CD4-positive, alpha-beta T cell treated with Interleukin-6 at 100 ng/mL for 8 hours (primary cell): ENCODE data around the gene PYGM.
"Not testable (repeated sequence)": the region's sequence is repeated elsewhere in the genome, so short reads cannot be mapped to it uniquely, and the experiment has no call there.

Experiments
- DNase-seq: peaks from one replicate; pipeline ENCODE4 v3.0.0-alpha.2; 2020; ENCODE audit warnings: mixed read lengths, low spot score

The PYGM gene

DNA sequence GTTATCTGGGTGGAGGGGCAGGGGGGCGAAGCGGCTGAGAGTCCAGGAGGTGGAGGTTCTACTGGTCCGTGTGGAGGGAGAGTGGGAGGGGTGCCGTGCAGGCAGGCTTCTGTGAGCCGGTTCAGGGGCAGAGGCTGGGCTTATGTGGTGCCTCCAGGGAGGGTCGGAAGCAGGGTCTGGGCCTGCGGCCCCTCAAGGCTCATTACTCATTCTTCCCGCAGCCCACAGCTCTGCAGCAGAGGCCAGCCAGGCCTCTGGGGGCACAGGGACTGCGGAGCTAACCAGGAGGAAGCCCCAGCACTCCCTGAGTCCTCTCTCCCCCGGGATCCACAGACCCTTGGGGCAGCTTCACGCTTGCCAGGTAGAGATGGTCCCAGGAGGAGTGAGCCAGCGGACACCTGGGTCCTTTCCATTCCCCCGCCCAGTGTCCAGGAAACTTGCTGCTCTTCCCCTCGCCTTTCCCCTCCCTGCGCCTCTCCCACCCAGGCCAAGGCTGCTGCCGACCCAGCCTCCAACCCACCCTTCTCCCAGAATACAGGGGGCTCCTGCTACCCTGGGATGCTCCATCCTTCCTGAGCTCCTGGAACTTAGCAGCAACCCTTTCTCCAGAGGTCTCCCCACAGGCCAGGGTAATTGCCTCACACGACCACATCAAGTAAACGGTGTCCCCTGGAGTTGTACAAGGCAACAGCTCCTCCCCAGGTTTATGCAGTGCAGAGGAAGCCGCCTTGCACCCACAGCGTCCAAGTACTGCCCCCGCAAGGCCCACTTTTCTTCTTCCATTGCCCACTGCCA, 43.1 kb downstream of the PYGM start:
- DNase-seq = no peak

DNA sequence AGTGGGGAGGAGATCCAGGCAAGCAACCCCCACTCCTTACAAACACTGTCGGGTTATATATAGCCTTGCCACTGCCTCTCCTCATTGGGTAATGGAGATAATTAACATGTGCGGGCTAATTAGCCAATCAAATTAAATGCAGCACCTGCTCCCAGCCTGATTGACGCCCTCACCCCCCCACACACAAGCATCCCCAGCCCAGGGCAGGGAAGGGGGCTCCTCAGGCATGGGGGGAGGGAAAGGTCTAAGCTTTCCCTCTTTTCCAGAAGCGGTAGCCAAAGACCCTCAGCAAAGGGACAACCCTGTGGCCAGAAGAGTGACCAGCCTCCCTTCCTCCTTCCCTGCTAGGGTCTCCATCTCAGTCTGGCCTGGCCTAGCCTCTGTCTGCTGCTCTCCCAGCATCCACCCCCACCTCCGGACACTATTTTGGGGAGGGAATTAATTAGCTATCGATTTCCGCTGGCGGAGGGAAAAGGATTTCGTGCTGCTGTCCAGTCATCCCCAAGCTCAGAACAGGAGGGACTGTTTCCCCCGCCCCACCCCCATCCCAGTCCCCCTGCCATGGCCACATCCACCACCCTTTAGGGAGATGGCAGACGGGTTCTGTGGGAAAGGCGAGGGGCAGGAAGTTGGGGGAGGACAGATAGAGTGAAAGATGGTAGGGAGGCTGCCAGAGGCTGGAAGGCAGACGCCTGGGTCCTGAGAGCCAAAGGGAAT, 43.9 kb downstream of the PYGM start:
- DNase-seq = no peak

DNA sequence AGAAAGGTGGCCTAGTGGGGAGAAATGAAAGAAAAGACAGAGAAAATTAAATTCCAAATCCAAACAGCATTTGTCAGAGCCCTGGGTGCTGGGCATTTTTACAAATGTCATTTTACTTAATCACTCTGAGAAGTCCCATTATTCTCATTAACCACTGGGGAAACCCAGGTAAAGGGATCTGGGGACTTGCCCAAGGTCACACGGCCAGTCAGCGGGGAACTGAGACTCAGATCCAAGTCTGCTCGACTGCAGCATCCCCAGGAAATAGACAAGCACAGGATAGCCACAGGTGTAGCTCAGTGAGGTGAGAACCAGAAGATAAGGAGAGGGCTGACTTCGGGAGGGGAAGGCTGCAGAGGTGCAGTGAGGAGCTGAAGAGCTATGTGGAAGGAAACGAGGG, 44.7 kb downstream of the PYGM start:
- no peak for DNase-seq

DNA sequence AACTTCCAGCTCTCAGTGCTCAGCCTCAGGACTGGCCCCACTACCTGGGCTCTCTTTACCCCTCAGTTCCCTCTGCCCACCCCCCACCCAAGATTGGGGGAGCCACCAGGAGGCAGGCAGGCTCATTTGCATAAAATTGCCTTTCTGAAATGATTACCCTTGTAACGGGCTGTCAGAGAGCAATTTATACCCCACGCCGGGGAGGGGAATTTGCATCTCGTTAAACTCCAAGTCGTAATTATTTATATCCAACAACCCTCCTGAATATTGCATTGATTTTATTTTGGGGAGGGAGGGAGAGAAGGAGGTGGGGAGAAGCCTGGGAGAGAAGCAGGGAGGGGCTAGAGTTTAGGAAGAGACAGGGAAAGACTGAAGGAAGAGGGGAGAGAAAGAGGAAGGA, 45.1 kb downstream of the PYGM start:
- DNase-seq = no peak

DNA sequence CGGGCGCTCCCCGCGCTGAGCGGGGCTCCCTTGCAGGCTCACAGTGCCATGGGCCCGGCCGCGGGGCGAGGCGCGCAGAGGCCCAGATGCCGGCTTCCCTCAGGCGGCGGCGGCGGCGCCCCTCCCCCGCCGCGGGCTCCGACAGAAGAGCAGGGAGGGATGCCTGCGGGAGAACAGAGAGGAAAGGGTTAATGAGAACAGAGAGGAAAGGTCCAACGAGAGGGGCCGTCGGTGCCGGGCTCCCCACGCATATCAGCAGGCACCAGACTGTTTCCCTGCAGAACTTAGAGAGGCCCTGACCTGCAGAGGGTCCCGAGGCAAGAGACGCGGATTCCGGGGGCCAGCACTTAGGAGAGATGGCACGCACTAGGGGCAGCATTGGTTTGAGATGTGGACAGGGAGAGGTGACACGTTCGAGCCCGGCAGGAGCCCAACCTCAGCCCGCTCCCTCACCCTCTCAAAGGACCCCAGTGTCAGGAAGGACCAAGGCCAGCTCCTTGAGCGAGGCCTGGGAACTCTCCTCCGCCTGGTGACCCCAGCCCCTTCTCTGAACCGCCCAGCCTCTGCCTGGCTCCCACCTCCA, 45.9 kb downstream of the PYGM start:
- no peak for DNase-seq

DNA sequence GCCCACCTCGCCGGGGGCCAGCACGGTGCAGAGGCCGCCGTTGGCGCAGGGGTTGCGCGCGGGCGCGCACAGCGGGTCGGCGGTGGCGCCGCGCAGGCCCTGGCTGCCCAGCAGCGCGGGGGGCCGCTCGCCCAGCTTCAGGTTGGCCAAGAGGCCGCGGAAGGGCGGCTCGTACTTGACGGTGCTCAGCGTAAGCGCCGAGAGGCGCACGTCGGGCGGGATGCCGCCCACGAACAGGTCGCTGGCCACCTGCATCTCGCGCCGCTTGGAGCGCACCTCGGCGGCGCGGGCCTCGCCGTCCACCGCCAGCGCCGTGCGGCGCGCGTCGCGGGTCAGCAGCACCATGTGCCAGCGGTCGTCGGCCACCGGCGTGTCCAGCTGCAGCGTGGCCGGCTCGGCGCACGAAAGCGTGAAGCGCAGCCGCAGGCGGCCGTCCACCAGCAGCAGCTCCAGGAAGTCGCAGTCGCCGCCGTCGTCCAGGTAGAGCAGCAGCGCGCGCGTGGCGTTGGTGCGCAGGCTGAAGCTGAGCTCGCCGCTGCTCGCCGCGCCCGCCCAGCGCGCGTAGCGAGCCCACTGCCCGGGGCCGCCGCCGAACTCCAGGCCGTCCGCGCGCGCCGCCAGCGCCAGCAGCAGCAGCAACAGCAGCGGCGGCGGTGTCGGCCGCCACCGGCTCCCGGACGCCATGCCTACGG, 46.6 kb downstream of the PYGM start:
- no peak for DNase-seq

DNA sequence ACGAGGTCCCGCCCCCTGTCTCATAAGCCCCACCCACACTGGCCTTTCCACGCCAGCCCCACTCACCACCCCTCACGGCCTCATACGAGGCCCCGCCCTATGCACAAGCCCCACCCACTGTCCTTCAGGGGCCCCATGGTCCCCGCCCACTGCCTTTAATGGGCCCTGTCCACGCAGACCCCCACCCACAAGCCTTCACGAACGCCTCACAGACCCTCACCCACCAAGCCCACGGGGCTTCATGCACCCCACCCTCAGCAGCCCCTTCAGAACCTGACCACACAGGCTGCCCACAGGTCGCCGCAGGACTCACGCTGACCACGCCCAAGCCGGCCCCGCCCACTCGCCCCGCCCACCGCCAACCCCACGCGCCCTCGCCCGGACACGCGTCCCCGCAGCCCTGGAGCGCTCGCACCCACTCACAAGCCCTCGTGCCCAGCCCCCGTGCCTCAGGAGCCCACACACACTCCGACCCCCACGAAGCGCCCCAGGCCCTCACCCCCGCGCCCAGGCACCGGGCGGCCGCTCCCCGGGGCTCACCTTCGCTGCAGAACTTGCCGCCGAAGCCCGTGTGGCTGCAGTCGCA, 47.3 kb downstream of the PYGM start:
- DNase-seq = no peak

DNA sequence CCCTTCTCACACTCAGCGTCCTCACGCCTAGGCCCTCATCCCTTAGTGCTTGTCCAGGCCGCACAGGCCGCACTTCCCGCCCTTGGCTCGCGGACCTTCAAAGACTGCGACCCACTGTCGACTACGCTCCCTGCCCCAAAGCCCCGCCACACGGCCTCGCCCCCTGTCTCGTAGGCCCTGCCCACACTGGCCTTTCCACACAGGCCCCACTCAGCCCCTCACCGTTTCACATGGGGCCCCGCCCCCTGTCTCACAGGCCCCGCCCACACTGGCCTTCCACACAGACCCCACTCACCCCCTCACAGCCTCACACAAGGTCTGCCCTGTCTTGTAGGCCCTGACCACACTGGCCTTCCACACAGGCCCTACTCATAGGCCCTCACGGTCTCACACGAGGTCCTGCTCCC, 47.8 kb downstream of the PYGM start:
- no peak for DNase-seq

DNA sequence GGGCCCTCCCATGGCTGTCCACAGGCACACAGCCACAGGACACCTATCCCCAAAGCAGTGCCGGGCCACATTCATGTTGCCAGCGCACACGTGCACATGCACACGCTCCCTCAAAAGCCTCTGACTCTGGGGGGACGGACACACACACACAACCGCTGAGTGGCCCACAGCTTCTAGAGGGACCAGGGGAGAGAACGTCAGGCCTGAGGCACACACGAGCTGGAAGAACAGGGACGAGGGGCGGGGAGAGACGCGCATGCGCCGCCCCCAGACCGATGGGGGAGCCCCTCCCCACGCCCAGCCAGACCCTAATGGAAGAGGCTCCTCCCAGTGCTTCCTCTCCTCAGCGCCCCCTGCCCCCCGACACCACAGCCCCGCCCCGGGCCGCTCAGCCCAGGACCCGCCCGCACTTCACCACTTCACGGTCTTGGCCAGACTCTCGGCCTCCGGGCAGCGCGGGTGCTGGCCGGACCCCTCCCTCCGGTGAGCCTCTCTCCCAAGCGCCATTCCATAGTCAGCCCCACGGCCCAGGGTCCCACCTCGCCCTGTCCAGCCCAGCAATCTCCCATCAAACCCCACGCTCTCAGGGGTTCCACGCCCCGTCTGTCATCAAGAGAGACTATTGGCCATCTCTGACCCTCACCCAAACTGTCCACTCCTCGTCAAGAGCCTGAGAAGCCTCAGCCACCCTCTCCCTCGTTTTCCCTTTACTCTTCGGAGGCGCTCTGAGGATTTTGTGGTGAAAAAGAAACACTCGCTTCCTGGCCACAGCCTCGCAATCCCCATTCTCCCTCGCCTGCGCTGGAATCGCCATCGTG, 48.4 kb downstream of the PYGM start:
- DNase-seq = no peak

DNA sequence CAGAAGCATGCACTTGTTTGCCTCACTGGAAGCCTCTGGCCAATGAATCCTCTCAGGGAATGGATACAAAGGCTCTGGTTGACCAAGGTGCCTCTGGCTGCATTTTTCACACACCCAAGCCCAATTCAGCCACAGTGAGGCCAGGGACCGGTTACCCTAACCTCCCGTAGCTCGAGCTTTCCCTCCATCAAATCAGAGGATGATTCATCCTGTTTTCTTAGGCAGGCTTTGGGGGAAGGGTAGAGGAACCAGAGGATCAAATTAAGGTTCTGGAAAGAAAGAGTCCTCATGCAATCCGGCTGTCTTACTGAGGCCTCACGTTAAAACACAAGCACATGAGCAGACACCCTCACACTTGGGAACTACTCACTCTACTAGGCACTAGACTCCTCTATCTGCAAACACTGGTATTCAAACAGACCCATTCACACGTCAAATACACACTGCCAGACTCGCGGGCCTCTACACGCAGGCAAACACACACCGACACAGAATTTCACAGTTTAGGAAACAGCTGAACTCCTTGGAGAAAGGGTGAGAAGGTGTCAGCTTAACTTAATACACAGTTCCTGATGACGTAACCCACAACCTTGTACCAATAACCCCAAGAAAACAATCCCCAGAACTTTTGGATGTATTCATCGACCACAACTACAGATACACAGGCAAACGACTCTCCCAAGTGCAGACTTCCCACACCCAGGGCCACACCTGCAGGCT, 49.2 kb downstream of the PYGM start:
- no peak for DNase-seq

DNA sequence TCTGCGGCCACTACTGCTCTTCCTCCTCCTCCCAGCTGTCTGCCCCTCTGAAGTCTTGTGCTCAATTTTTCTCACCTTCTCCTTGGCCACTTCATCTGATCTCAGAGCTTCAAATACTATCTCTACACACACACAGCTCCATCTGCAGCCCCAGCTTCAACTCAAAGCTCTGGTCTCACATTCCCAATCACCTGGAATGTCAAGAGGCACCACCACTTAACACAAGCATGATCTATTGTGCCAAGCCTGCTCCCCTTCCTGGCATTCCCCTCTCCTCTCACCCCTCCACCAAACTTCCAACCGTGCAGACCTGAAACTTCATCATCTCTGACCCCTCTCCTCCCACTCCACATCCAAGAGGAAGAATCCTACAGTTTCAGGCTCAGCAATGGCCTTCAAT, 54.3 kb downstream of the PYGM start:
- no peak for DNase-seq

DNA sequence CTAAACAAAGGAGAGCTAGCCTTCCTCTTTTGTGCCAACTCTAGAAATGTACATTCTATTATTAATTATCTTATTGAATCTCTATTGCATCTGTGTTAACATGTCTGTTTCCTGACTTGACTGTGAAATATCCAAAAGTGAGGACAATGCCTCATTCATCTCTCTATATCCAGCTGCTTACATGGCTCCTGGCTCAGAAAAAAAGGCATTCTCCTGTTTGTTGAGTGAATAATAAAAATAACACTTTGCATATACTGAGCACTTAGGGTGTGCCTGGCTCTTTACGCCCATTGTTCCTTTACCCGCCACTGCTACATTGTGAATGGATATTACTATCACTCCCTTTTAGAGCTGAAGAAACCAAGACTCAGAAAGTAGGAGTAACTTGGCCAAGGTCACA, 56.7 kb downstream of the PYGM start:
- no peak for DNase-seq

DNA sequence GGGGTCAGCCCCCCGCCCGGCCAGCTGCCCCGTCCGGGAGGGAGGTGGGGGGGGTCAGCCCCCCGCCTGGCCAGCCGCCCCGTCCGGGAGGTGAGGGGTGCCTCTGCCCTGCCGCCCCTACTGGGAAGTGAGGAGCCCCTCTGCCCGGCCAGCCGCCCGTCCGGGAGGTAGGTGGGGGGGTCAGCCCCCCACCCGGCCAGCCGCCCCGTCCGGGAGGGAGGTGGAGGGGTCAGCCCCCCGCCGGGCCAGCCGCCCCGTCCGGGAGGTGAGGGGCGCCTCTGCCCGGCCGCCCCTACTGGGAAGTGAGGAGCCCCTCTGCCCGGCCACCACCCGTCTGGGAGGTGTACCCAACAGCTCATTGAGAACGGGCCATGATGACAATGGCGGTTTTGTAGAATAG, 57.8 kb downstream of the PYGM start:
- not testable (repeated sequence) for DNase-seq

DNA sequence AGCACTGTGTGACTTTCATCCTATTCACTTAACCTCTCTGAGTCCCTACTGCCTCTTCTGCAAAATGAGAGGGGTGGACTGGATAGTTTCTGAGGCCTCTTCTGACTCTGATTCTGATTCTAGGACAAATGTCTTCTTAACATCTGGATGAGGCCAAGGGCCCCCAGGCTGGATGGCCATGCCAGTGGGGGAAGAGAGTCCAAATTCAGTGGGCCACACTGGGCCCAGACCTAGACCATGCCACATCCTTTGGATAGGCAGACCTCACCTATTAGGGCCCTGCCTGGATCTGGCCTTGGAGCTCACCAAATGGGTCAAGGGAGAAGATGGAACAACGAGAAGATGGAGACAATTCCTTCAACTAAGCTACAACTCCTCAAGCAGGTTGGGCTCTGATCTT, 61.3 kb downstream of the PYGM start:
- no peak for DNase-seq

DNA sequence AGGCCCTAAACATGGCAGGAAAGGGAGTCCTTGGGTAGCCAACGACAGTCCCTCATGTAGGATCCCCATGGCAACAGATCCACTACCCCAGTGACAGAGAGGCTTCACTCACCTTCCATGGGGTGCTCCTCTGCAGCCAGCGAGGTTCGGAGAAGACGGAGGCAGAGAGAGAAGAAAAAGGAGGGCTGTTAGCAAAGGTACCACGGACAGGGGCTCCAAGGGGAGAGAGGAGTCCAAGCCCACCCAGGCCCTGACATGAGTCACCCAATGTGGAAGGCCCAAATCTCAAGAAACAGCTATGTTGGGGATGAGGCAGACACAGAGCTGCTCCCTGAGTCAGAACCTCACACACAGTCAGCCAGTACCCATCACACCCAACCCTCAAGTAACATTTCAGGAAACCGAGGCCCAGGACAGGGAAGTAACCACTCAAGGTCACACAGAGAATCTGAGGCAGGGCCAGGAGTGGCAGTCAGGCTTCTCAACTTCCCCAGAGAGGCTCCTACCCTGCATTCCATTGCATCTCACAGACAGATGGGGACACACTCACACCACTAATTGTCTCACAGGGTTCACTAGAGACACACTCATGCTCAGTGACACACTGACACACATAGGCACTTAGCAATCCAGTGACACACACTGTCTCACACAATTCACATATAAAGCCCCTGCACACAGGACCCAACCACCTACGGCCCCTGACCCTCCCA, 62.0 kb downstream of the PYGM start:
- no peak for DNase-seq
